ENCODE measurements around the gene WSCD2. TPM values are rescaled to one million over a fixed set of nuclear protein-coding genes. Genes with fewer than 3 reads are reported as not detected.

WSCD2 gene
- total RNA-seq, 1 donor from 2014 or later, result not detected

- no peak for TF ChIP-seq CTCF (conservative IDR thresholded peaks at IDR 0.05; ENCODE audit: low read depth, low read length)
- no peak for DNase-seq (ENCODE audit: low read depth)
- H3K4me3 ChIP-seq (ENCODE audit: low read depth, low read length), result no peak overlapping the region
Observed at GRCh38 chr12:108270035-108270848, 141.2 kb downstream of the WSCD2 start.

DNA sequence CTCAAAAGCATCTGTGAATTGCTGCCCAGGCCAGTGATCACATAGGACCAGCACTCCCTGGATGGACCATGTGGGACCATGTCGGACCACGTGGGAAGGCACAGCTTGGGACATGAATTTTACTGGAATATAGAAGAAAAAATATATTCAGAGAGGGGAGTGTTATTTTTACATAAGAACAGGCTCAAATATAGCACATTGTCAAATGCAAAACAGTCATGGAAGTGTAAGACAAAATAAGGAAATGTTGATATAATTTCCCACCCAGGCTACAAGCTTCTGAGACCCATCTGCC, 141.7 kb downstream of the WSCD2 start:
- DNase-seq (ENCODE audit: low read depth), result no peak
- TF ChIP-seq CTCF (conservative IDR thresholded peaks at IDR 0.05; ENCODE audit: low read depth, low read length), result no peak
- H3K4me3 ChIP-seq (ENCODE audit: low read depth, low read length), result no peak overlapping the region

- no peak for DNase-seq (ENCODE audit: low read depth)
- H3K4me3 ChIP-seq (ENCODE audit: low read depth, low read length), result no peak overlapping the region
- no peak for TF ChIP-seq CTCF (conservative IDR thresholded peaks at IDR 0.05; ENCODE audit: low read depth, low read length)
Observed at GRCh38 chr12:108271951-108272872, 143.1 kb downstream of the WSCD2 start.

- H3K4me3 ChIP-seq (ENCODE audit: low read depth, low read length), result no peak overlapping the region
- no peak for TF ChIP-seq CTCF (conservative IDR thresholded peaks at IDR 0.05; ENCODE audit: low read depth, low read length)
- DNase-seq (ENCODE audit: low read depth), result no peak
Observed at GRCh38 chr12:108273217-108273616, 144.1 kb downstream of the WSCD2 start.

- no peak for TF ChIP-seq CTCF (conservative IDR thresholded peaks at IDR 0.05; ENCODE audit: low read depth, low read length)
- H3K4me3 ChIP-seq (ENCODE audit: low read depth, low read length), result no peak overlapping the region
- DNase-seq (ENCODE audit: low read depth), result no peak
Observed at GRCh38 chr12:108277613-108278012, 148.5 kb downstream of the WSCD2 start.

DNA sequence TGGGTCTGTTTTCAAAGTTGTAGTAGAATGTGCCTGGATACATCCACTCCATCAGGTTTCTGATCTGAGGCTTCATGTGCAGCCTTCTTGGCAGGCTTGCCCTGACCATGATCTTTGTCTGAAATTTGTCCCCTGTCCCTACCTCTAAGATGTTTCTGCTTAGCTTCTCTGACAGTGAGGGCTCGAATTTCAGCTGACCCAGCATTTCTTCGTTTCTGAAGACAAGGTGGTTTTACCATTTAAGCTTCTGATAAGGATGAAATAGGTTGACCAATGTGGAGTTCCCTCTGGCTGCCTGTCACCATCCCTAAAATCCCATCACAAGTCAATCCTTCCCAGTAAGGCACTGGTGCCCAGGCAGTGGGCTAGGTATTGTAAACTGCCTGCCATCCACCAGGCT, 153.1 kb downstream of the WSCD2 start:
- TF ChIP-seq CTCF (conservative IDR thresholded peaks at IDR 0.05; ENCODE audit: low read depth, low read length), result no peak
- DNase-seq (ENCODE audit: low read depth), result no peak

More for the DNA sequence above, 153.1 kb downstream of the WSCD2 start:
- no peak overlapping the region for H3K4me3 ChIP-seq (ENCODE audit: low read depth, low read length)

Measured in epithelial cell of proximal tubule (primary cell).